K562 (cell line): ENCODE data around the gene IRF2BP1. TPM values are rescaled to one million over a fixed set of nuclear protein-coding genes. Genes with fewer than 3 reads are reported as not detected.

Experiments
- BCOR ChIP-seq: fragments of 450-650 bp; IDR thresholded peaks from 2 replicates; pipeline ENCODE4 v1.6.1; 2016
- CBX5 ChIP-seq: IDR thresholded peaks from 2 replicates; pipeline ENCODE4 v1.6.1; 2014; ENCODE audit warnings: low read depth, borderline replicate concordance
- CHD1 ChIP-seq: fragments of 200-600 bp; sonication (generic); IDR thresholded peaks from one replicate; pipeline ENCODE4 v1.6.1; 2012; ENCODE audit warnings: mild to moderate bottlenecking, moderate library complexity, low read length, inconsistent platforms
- DACH1 ChIP-seq: fragments of 450-650 bp; IDR thresholded peaks from 2 replicates; pipeline ENCODE4 v1.6.1; 2018; ENCODE audit not compliant: partially characterized antibody
- E2F3 ChIP-seq: fragments of 250-450 bp; sonication (Bioruptor Pico); IDR thresholded peaks from 2 replicates; pipeline ENCODE4 v1.4.0; 2020; ENCODE audit warnings: mild to moderate bottlenecking
- EZH2 ChIP-seq: IDR thresholded peaks from 2 replicates; pipeline ENCODE4 v1.6.1; 2012; ENCODE audit warnings: low read depth, mild to moderate bottlenecking, inconsistent platforms, low read length, borderline replicate concordance
- FOSL1 ChIP-seq: fragments of 200-800 bp; sonication (Bioruptor generic); conservative IDR thresholded peaks from 2 replicates; pipeline ENCODE4 v1.6.1; 2016; ENCODE audit warnings: missing genetic modification characterization, missing compliant biosample characterization
- IFI16 ChIP-seq: fragments of 250-450 bp; sonication (Bioruptor Pico); IDR thresholded peaks from 2 replicates; pipeline ENCODE4 v2.1.2; 2022; ENCODE audit warnings: mild to moderate bottlenecking, inconsistent platforms
- KAT7 ChIP-seq: sonication (generic); formaldehyde crosslinking; IDR thresholded peaks from 2 replicates; pipeline ENCODE4 v1.8.0; 2022; ENCODE audit warnings: missing genetic modification reagents, mild to moderate bottlenecking, borderline replicate concordance
- MAFK ChIP-seq: IDR thresholded peaks from 2 replicates; pipeline ENCODE4 v1.6.1; 2011; ENCODE audit warnings: low read length, improper control_type of control experiment
- MED1 ChIP-seq: sonication (generic); formaldehyde crosslinking; IDR thresholded peaks from 2 replicates; pipeline ENCODE4 v1.8.1; 2023; ENCODE audit warnings: missing genetic modification reagents, borderline replicate concordance
- MEF2D ChIP-seq: conservative IDR thresholded peaks from 2 replicates; pipeline ENCODE4 v1.6.1; 2016; ENCODE audit warnings: low read depth, missing genetic modification characterization, missing compliant biosample characterization
- NUFIP1 ChIP-seq: fragments of 450-650 bp; IDR thresholded peaks from 2 replicates; pipeline ENCODE4 v1.6.1; 2018; ENCODE audit not compliant: partially characterized antibody
- PRMT5 ChIP-seq: sonication (generic); formaldehyde crosslinking; IDR thresholded peaks from 2 replicates; pipeline ENCODE4 v1.5.0; 2020; ENCODE audit warnings: missing genetic modification reagents
- RB1 ChIP-seq: fragments of 450-650 bp; IDR thresholded peaks from 2 replicates; pipeline ENCODE4 v1.6.1; 2017; ENCODE audit warnings: low read depth, mild to moderate bottlenecking
- RHOXF2B ChIP-seq: fragments of 250-450 bp; sonication (Bioruptor Pico); conservative IDR thresholded peaks from 2 replicates; pipeline ENCODE4 v1.5.1; 2021
- SP1 ChIP-seq: sonication (generic); formaldehyde crosslinking; IDR thresholded peaks from 2 replicates; pipeline ENCODE4 v1.8.1; 2022; ENCODE audit warnings: mild to moderate bottlenecking, missing genetic modification reagents
- SPI1 ChIP-seq: IDR thresholded peaks from 2 replicates; pipeline ENCODE4 v1.6.1; 2011; ENCODE audit warnings: low read depth, low read length, control low read depth, borderline replicate concordance
- SUPT5H ChIP-seq: fragments of 450-650 bp; IDR thresholded peaks from 2 replicates; pipeline ENCODE4 v1.6.1; 2016
- ZBTB8A ChIP-seq: fragments of 450-650 bp; IDR thresholded peaks from 2 replicates; pipeline ENCODE4 v1.6.1; 2018; ENCODE audit warnings: mild to moderate bottlenecking, moderate library complexity; ENCODE audit not compliant: partially characterized antibody
- ZNF121 ChIP-seq: sonication (generic); formaldehyde crosslinking; conservative IDR thresholded peaks from 2 replicates; pipeline ENCODE4 v1.8.0; 2022; ENCODE audit warnings: missing genetic modification reagents
- ZNF830 ChIP-seq: fragments of 250-450 bp; sonication (Bioruptor Pico); IDR thresholded peaks from 2 replicates; pipeline ENCODE4 v1.5.0; 2021; ENCODE audit warnings: mild to moderate bottlenecking
- polyA plus RNA-seq, 8 experiments: library from polyadenylated mRNA; depleted of rRNA in 4 of 8; stranded (reverse) in 5 of 8; unstranded in 3 of 8; fragments of >200 nt; fragmentation: Nextera tagmentation in 2 of 8; fragmentation: Illumina TruSeq in 1 of 8; extraction: Ambion mirVana in 2 of 8; extraction: Trizol in 1 of 8; gene quantifications; 2 replicates each; pipeline versions ENCODE4 v1.2.1 to v1.2.3, GENCODE V29; 2011 to 2014; ENCODE audit warnings: inconsistent platforms in 1 of 8, missing spikeins in 1 of 8
- total RNA-seq, 7 experiments: library from RNA; depleted of rRNA in 6 of 7; stranded (reverse); fragments of >200 nt in 6 of 7; fragmentation: Illumina TruSeq in 2 of 7; extraction: Trizol in 2 of 7; gene quantifications; 2 replicates each; pipeline versions ENCODE4 v1.2.1 to v1.2.3, GENCODE V29; 2011 to 2021; ENCODE audit warnings: low replicate concordance in 1 of 7
- TF ChIP-seq, protein P1 (sequence below), 3 experiments: IDR thresholded peaks in 2 of 3; conservative IDR thresholded peaks in 1 of 3; 2 replicates each; pipeline ENCODE4 v1.5.1; 2011 to 2012; ENCODE audit warnings: low read length in 3 of 3, mild to moderate bottlenecking in 3 of 3, control low read depth in 2 of 3, improper control_type of control experiment in 1 of 3, inconsistent platforms in 1 of 3, low read depth in 1 of 3, mixed read lengths in 1 of 3, moderate library complexity in 1 of 3; ENCODE audit not compliant: insufficient read depth in 2 of 3
- TF ChIP-seq, protein P2 (sequence below): sonication (generic); formaldehyde crosslinking; IDR thresholded peaks from 2 replicates; pipeline ENCODE4 v1.8.0; 2022; ENCODE audit warnings: mild to moderate bottlenecking, missing genetic modification reagents
- TF ChIP-seq, protein P3 (sequence below): fragments of 450-650 bp; formaldehyde crosslinking; conservative IDR thresholded peaks from 2 replicates; pipeline ENCODE4 v1.4.0; 2022; ENCODE audit warnings: mild to moderate bottlenecking, missing genetic modification characterization
- TF ChIP-seq, protein P4 (sequence below): fragments of 450-650 bp; IDR thresholded peaks from 2 replicates; pipeline ENCODE4 v1.7.0; 2016; ENCODE audit warnings: borderline replicate concordance

IRF2BP1 gene
- total and polyA plus RNA-seq, 9 of the 15 experiments (the other 6 are each of a cell fraction or from before 2014, with no cell fraction given), result 0.61 to 35.9 (median 3.5) TPM

DNA sequence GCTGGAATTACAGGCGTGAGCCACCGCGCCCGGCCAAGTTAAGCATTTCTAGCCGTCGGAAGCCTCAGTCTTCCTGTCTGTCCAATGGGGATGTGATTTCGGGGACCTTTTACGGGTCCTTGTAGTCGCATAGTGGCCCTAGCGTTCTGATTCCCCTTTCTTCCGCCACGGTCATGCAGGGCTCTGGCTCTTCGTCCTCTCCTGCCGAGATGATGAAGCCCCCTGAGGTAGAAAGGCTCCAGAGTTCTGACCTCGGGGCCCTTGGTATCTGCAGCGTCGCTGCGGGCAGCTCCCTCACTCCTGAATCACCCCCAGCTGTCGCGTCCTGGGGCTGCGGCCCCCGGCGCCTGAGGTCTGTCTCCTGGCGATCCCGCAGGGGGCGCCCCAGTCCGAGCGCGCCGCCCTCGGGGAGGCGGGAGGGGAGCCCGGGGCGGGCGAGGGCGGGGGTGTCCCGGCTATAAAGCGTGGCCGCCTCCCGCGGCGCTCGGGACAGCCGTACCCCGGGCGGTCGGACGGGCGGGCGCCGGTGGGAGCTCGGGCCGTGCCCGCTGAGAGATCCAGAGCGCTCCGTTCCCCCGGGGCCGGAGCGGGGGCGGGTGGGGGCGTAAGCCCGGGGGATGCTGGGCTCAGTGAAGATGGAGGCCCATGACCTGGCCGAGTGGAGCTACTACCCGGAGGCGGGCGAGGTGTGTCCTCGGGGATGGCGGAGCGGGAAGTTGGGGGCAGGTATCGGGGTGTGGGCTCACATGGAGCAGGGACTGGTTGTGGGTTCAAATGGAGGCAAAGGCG lies 21.9 kb downstream of the IRF2BP1 start, which contains the start of gene FOXA3 (continued):
- TF ChIP-seq, protein P1, sequence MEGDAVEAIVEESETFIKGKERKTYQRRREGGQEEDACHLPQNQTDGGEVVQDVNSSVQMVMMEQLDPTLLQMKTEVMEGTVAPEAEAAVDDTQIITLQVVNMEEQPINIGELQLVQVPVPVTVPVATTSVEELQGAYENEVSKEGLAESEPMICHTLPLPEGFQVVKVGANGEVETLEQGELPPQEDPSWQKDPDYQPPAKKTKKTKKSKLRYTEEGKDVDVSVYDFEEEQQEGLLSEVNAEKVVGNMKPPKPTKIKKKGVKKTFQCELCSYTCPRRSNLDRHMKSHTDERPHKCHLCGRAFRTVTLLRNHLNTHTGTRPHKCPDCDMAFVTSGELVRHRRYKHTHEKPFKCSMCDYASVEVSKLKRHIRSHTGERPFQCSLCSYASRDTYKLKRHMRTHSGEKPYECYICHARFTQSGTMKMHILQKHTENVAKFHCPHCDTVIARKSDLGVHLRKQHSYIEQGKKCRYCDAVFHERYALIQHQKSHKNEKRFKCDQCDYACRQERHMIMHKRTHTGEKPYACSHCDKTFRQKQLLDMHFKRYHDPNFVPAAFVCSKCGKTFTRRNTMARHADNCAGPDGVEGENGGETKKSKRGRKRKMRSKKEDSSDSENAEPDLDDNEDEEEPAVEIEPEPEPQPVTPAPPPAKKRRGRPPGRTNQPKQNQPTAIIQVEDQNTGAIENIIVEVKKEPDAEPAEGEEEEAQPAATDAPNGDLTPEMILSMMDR (IDR thresholded peaks at IDR 0.05 in 2 of 3, conservative IDR thresholded peaks at IDR 0.05 in 1 of 3; ENCODE audit: insufficient read depth in 2 of 3, low read depth in 1 of 3, low read length in 3 of 3), result peak; percentile 74 to 98 (median 90)
- no peak for TF ChIP-seq ZNF830 (CRISPR knock-in tag)
- peak; percentile 24; the same call in 1 of the 2 replicates for TF ChIP-seq MEF2D
- TF ChIP-seq, protein P2, sequence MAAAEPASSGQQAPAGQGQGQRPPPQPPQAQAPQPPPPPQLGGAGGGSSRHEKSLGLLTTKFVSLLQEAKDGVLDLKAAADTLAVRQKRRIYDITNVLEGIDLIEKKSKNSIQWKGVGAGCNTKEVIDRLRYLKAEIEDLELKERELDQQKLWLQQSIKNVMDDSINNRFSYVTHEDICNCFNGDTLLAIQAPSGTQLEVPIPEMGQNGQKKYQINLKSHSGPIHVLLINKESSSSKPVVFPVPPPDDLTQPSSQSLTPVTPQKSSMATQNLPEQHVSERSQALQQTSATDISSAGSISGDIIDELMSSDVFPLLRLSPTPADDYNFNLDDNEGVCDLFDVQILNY, result no peak
- TF ChIP-seq ZNF121 (CRISPR knock-in tag), result peak; percentile 49
- no peak for TF ChIP-seq SP1 (CRISPR knock-in tag)
- TF ChIP-seq RHOXF2B (CRISPR knock-in tag), result no peak
- no peak for TF ChIP-seq NUFIP1
- peak; percentile 59 for TF ChIP-seq FOSL1
- TF ChIP-seq KAT7 (CRISPR knock-in tag), result 0 out of 2 replicates have a peak, but pooled peaks have one; percentile 82
- TF ChIP-seq BCOR, result peak; percentile 100
- no peak for TF ChIP-seq CHD1
- no peak for TF ChIP-seq MAFK
- no peak for TF ChIP-seq SPI1
- no peak for TF ChIP-seq SUPT5H
- no peak for TF ChIP-seq EZH2
- no peak for TF ChIP-seq PRMT5 (CRISPR knock-in tag)
- no peak for TF ChIP-seq ZBTB8A
- no peak for TF ChIP-seq MED1 (CRISPR knock-in tag)
- TF ChIP-seq RB1, result peak; percentile 88
- peak; percentile 8 for TF ChIP-seq DACH1
- TF ChIP-seq, protein P3, sequence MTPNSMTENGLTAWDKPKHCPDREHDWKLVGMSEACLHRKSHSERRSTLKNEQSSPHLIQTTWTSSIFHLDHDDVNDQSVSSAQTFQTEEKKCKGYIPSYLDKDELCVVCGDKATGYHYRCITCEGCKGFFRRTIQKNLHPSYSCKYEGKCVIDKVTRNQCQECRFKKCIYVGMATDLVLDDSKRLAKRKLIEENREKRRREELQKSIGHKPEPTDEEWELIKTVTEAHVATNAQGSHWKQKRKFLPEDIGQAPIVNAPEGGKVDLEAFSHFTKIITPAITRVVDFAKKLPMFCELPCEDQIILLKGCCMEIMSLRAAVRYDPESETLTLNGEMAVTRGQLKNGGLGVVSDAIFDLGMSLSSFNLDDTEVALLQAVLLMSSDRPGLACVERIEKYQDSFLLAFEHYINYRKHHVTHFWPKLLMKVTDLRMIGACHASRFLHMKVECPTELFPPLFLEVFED, result no peak
- TF ChIP-seq CBX5, result no peak
- TF ChIP-seq, protein P4, sequence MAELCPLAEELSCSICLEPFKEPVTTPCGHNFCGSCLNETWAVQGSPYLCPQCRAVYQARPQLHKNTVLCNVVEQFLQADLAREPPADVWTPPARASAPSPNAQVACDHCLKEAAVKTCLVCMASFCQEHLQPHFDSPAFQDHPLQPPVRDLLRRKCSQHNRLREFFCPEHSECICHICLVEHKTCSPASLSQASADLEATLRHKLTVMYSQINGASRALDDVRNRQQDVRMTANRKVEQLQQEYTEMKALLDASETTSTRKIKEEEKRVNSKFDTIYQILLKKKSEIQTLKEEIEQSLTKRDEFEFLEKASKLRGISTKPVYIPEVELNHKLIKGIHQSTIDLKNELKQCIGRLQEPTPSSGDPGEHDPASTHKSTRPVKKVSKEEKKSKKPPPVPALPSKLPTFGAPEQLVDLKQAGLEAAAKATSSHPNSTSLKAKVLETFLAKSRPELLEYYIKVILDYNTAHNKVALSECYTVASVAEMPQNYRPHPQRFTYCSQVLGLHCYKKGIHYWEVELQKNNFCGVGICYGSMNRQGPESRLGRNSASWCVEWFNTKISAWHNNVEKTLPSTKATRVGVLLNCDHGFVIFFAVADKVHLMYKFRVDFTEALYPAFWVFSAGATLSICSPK, result no peak
- no peak for TF ChIP-seq IFI16 (CRISPR knock-in tag)
- no peak for TF ChIP-seq E2F3 (CRISPR knock-in tag)
